Lower leg skin (tissue), 4 donors: Measurements from ENCODE around the gene FAM180A. TPM values are rescaled to one million over a fixed set of nuclear protein-coding genes. Genes with fewer than 3 reads are reported as not detected.

Source experiments
- DNase-seq, 2 donors: peaks; one replicate each; pipeline ENCODE4 v3.0.0-alpha.2; 2019; ENCODE audit warnings: low spot score in 2 of 2
- H3K4me3 ChIP-seq: fragments of 200-600 bp; sonication (generic); 2 replicates; pipeline ENCODE4 v1.5.1; 2017; ENCODE audit warnings: mild to moderate bottlenecking, low read depth; ENCODE audit not compliant: poor library complexity, severe bottlenecking
- POLR2A ChIP-seq, 2 donors: fragments of 450-650 bp; IDR thresholded peaks; one replicate each; pipeline ENCODE4 v1.6.1; 2016 to 2017; ENCODE audit warnings: antibody characterized with exemption in 2 of 2, mild to moderate bottlenecking in 1 of 2, moderate library complexity in 1 of 2
- WGBS, 2 donors: methylation state at CpG; one replicate each; pipeline ENCODE4 v1.1.5; 2018; 5-methylcytosine and 5-hydroxymethylcytosine counted together
- intact Hi-C: fragments of 100-400 bp; cut with DNase I; formaldehyde crosslinking; loops from one replicate; pipeline ENCODE4 v1.15.0; 2023; ENCODE audit warnings: low total_unique reads
- total RNA-seq, 4 donors: library from RNA; depleted of rRNA; stranded (reverse); fragments of >200 nt; gene quantifications; one replicate each; pipeline ENCODE4 v1.1.0, GENCODE V29; 2016
- TF ChIP-seq, protein P1 (sequence below), 3 donors: fragments of 450-650 bp; IDR thresholded peaks; one replicate each; pipeline ENCODE4 v1.5.1; 2016; ENCODE audit warnings: antibody characterized with exemption in 3 of 3, mild to moderate bottlenecking in 3 of 3, moderate library complexity in 2 of 3

FAM180A gene
- total RNA-seq, 4 donors from 2014 or later, result 0.34 to 10.3 (median 5.6) TPM

DNA sequence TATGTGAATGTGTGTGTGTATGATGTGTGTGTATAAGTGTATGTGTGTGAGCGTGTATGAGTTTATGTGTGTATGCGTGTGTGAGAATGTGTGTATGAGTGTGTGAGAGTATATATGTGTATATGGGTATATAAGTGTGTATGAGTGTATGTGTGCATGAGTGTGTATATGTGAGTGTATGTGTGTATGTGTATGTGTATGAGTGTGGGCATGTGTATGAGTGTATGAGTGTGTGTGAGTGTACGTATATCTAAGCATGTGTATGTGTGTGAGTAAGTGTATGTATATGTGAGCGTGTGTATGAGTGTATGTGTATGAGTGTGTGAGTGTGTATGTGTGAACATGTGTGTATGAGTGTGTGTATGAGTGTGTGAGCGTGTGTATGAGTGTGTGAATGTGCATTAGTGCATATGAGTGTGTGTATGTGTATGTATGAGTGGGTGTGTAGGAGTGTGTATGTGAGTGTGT, 33.5 kb downstream of the FAM180A start:
- H3K4me3 ChIP-seq, result no peak overlapping the region
- WGBS, 2 donors, result 94 to 95% methylated on average over 5 of the region's 5 CpGs
- no peak for DNase-seq
- intact Hi-C loops, result no loop called here
- no peak for TF ChIP-seq POLR2A (IDR thresholded peaks at IDR 0.05)

DNA sequence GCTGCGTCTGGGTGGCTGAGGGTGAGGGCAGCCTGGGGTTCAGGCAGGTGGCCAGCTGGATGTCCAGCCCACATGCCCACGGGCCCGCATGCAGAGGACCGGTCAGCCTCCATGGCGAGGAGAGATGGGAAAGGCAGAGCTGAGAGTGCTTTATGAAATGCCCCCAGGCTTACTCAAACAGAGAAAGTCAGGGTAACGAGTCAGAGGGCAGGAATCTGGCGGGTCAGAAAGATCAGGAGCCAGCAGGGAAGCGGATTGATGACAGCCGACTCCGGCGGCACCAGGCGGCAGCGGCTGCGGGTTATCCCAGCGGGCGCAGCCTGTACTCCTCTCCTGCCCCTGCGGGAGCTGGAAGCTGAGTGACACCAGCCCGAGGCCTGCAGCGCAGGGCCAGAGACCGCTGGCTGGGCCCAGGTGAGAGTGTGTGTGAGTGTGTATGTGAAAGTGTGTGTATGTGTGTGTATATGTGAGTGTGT, 34.0 kb downstream of the FAM180A start:
- no peak overlapping the region for H3K4me3 ChIP-seq
- DNase-seq, result no peak
- intact Hi-C loops, result no loop called here
- TF ChIP-seq, protein P1, sequence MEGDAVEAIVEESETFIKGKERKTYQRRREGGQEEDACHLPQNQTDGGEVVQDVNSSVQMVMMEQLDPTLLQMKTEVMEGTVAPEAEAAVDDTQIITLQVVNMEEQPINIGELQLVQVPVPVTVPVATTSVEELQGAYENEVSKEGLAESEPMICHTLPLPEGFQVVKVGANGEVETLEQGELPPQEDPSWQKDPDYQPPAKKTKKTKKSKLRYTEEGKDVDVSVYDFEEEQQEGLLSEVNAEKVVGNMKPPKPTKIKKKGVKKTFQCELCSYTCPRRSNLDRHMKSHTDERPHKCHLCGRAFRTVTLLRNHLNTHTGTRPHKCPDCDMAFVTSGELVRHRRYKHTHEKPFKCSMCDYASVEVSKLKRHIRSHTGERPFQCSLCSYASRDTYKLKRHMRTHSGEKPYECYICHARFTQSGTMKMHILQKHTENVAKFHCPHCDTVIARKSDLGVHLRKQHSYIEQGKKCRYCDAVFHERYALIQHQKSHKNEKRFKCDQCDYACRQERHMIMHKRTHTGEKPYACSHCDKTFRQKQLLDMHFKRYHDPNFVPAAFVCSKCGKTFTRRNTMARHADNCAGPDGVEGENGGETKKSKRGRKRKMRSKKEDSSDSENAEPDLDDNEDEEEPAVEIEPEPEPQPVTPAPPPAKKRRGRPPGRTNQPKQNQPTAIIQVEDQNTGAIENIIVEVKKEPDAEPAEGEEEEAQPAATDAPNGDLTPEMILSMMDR (IDR thresholded peaks at IDR 0.05), result no peak
- no peak for TF ChIP-seq POLR2A (IDR thresholded peaks at IDR 0.05)
- 65 to 71% methylated on average over 20 of the region's 20 CpGs for WGBS, 2 donors

DNA sequence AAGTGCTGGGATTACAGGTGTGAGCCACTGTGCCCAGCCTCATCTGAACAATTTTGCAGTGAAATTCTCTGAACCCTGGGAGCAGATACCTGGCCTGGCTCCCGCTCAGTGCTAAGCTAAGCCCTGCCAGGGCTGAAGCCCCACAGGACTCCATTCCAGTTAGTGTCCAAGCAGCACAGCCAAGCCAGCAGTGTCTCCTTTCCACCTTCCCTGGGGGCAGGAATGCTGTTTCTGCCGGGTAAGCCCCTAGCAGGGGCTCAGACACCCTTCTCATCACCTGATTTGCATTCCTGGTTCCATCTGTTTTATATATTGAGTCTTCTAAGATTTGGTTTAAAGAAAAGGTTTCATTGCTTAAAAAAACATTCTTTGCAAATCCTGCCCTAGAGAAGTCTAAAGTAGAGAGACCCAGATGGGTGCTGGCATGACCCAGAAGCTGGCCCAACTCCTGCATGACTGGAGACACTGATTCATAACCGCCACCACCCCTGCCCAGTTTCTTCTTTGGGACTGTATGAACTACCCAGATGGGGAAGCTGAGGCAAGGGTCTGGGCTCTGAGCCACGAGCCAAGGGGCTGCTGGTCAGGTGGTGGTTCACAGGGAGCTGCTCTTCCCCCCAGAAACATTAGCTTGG, 34.7 kb downstream of the FAM180A start:
- no peak for DNase-seq
- TF ChIP-seq, protein P1 (IDR thresholded peaks at IDR 0.05), result no peak
- no peak for TF ChIP-seq POLR2A (IDR thresholded peaks at IDR 0.05)
- H3K4me3 ChIP-seq, result no peak overlapping the region
- WGBS, 2 donors, result 53 to 67% methylated on average over 4 of the region's 4 CpGs
- intact Hi-C loops, result no loop called here

GRCh38 chr7:135712796-135713195, 35.8 kb downstream of the FAM180A start:
- H3K4me3 ChIP-seq, result no peak overlapping the region
- TF ChIP-seq, protein P1 (IDR thresholded peaks at IDR 0.05), result no peak
- no peak for TF ChIP-seq POLR2A (IDR thresholded peaks at IDR 0.05)
- WGBS, 2 donors, result 68 to 72% methylated on average over 7 of the region's 7 CpGs
- intact Hi-C loops, result no loop called here
- DNase-seq, result no peak

- intact Hi-C loops, result no loop called here
- no peak for DNase-seq
These were observed 36.3 kb downstream of the FAM180A start for GRCh38 chr7:135712182-135712782.

DNA sequence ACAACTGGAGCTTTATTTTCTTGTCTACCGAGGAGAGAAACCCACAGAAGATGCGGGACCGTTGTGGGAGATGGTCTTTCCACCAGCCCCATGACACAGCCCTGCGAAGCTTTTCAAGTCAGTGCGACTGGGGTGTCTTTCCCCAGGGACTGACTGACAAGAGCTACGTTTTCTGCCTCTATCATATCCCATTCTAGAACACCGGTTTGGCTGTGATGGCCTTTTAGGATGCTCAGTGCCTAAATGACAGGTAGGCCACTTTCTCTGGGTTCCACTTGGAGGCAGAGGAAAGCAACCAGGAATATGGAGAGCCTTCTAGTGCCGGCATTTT, 37.5 kb downstream of the FAM180A start:
- TF ChIP-seq, protein P1 (IDR thresholded peaks at IDR 0.05), result no peak
- no peak for TF ChIP-seq POLR2A (IDR thresholded peaks at IDR 0.05)
- no peak overlapping the region for H3K4me3 ChIP-seq
- intact Hi-C loops, result no loop called here
- DNase-seq, result no peak
- 59 to 64% methylated on average over 8 of the region's 8 CpGs for WGBS, 2 donors

More at GRCh38 chr7:135712182-135712782, 36.3 kb downstream of the FAM180A start:
- no peak overlapping the region for H3K4me3 ChIP-seq
- no peak for TF ChIP-seq POLR2A (IDR thresholded peaks at IDR 0.05)
- TF ChIP-seq, protein P1 (IDR thresholded peaks at IDR 0.05), result no peak
- 46 to 66% methylated on average over 4 of the region's 4 CpGs for WGBS, 2 donors
